ENCODE data around the gene RPL11.
"Not testable (repeated sequence)": the region's sequence is repeated elsewhere in the genome, so short reads cannot be mapped to it uniquely, and the experiment has no call there.

RPL11 gene

GRCh38 chr1:23687680-23688079, 3.9 kb upstream of the RPL11 start:
- not testable (repeated sequence) for DNase-seq

- not testable (repeated sequence) for DNase-seq
Measured at GRCh38 chr1:23688281-23688680, 3.3 kb upstream of the RPL11 start.

- no peak for DNase-seq
Measured at GRCh38 chr1:23692308-23692871, 784 bp downstream of the RPL11 start.

GRCh38 chr1:23693599-23693998, 2.0 kb downstream of the RPL11 start:
- DNase-seq, result no peak

GRCh38 chr1:23694371-23694770, 2.8 kb downstream of the RPL11 start:
- DNase-seq, result no peak

GRCh38 chr1:23695667-23696066, 4.1 kb downstream of the RPL11 start:
- DNase-seq, result no peak

- DNase-seq, result no peak
Measured at GRCh38 chr1:23696335-23696989, 4.9 kb downstream of the RPL11 start.

- no peak for DNase-seq
Measured at GRCh38 chr1:23698466-23698865, 6.9 kb downstream of the RPL11 start.

- DNase-seq, result no peak
Measured at GRCh38 chr1:23699280-23700179, 7.9 kb downstream of the RPL11 start.

GRCh38 chr1:23701310-23701709, 9.7 kb downstream of the RPL11 start:
- no peak for DNase-seq

- DNase-seq, result no peak
Measured at GRCh38 chr1:23701996-23702395, 10.4 kb downstream of the RPL11 start.

GRCh38 chr1:23704834-23705495, 13.4 kb downstream of the RPL11 start:
- no peak for DNase-seq

GRCh38 chr1:23709229-23709628, 17.6 kb downstream of the RPL11 start:
- no peak for DNase-seq

- DNase-seq, result no peak
Measured at GRCh38 chr1:23718482-23718881, 26.9 kb downstream of the RPL11 start.

- no peak for DNase-seq
Measured at GRCh38 chr1:23719162-23719820, 27.7 kb downstream of the RPL11 start.

GRCh38 chr1:23720256-23720995, 28.8 kb downstream of the RPL11 start:
- no peak for DNase-seq

- DNase-seq, result no peak
Measured at GRCh38 chr1:23722652-23723051, 31.0 kb downstream of the RPL11 start.

GRCh38 chr1:23726686-23727085, 35.1 kb downstream of the RPL11 start:
- no peak for DNase-seq

GRCh38 chr1:23727362-23727811, 35.8 kb downstream of the RPL11 start:
- DNase-seq, result no peak

- DNase-seq, result no peak
Measured at GRCh38 chr1:23732363-23733224, 41.0 kb downstream of the RPL11 start.

GRCh38 chr1:23733281-23733680, 41.7 kb downstream of the RPL11 start:
- not testable (repeated sequence) for DNase-seq
